ENCODE measurements around the gene XXYLT1. TPM values are rescaled to one million over a fixed set of nuclear protein-coding genes. Genes with fewer than 3 reads are reported as not detected.

The XXYLT1 gene
- polyA plus RNA-seq, 6 donors from 2014 or later, result 1.7 to 3.7 (median 3.6) TPM; not detected in 1

GRCh38 chr3:195175476-195176337 lies 95.3 kb downstream of the XXYLT1 start:
- Mint-ChIP-seq H3K4me1 (peaks cover 0 to 23% (median 11%) of the 10 kb centered on the region in 3 donors), H3K27ac (no peak overlapping the region), H3K4me3 (peak overlapping the region in 1 of 8 donors; percentile 21), H3K36me3 (peaks cover 5 to 7% of the 10 kb centered on the region in 2 donors), H3K27me3 (peaks cover 26 to 40% (median 35%) of the 10 kb centered on the region in 3 donors), H3K9me3 (peaks cover 0 to 1% (median 0%) of the 10 kb centered on the region in 7 donors)
- DNase-seq (no peak), ATAC-seq (ENCODE audit: low read depth in 2 of 2) (no peak)

GRCh38 chr3:195175076-195175475 lies 95.9 kb downstream of the XXYLT1 start:
- H3K36me3 Mint-ChIP-seq, result peaks cover 5 to 7% of the 10 kb centered on the region in 2 donors
- no peak overlapping the region for H3K27ac Mint-ChIP-seq
- H3K9me3 Mint-ChIP-seq, result peaks cover 0 to 1% (median 0%) of the 10 kb centered on the region in 7 donors
- peaks cover 26 to 35% (median 35%) of the 10 kb centered on the region in 3 donors for H3K27me3 Mint-ChIP-seq
- no peak overlapping the region for H3K4me3 Mint-ChIP-seq
- H3K4me1 Mint-ChIP-seq, result peaks cover 0 to 19% (median 11%) of the 10 kb centered on the region in 3 donors
- DNase-seq, result no peak
- ATAC-seq (ENCODE audit: low read depth in 2 of 2), result no peak

GRCh38 chr3:195173657-195174056 lies 97.3 kb downstream of the XXYLT1 start:
- Mint-ChIP-seq H3K4me1 (peaks cover 0 to 13% (median 5%) of the 10 kb centered on the region in 3 donors), H3K4me3 (peak overlapping the region in 1 of 8 donors; percentile 41), H3K36me3 (peaks cover 5 to 7% of the 10 kb centered on the region in 2 donors), H3K9me3 (peaks cover 0 to 1% (median 0%) of the 10 kb centered on the region in 7 donors), H3K27ac (no peak overlapping the region), H3K27me3 (peaks cover 21 to 26% (median 24%) of the 10 kb centered on the region in 3 donors)
- ATAC-seq (ENCODE audit: low read depth in 2 of 2), result no peak
- no peak for DNase-seq

- no peaks in the 10 kb centered on the region for H3K9me3 Mint-ChIP-seq
- peaks cover 15 to 19% (median 17%) of the 10 kb centered on the region in 3 donors for H3K27me3 Mint-ChIP-seq
- ATAC-seq (ENCODE audit: low read depth in 2 of 2), result no peak
- H3K4me1 Mint-ChIP-seq, result peaks cover 0 to 13% (median 2%) of the 10 kb centered on the region in 3 donors
- H3K27ac Mint-ChIP-seq, result peak overlapping the region in 2 of 6 donors; percentile 10 to 42
- H3K36me3 Mint-ChIP-seq, result peaks cover under 1 to 7% of the 10 kb centered on the region in 2 donors
- no peak for DNase-seq
- H3K4me3 Mint-ChIP-seq, result no peak overlapping the region
These were observed 98.1 kb downstream of the XXYLT1 start for GRCh38 chr3:195172896-195173295.

GRCh38 chr3:195172039-195172684 lies 98.8 kb downstream of the XXYLT1 start:
- Mint-ChIP-seq H3K27me3 (peaks cover 10 to 15% (median 13%) of the 10 kb centered on the region in 3 donors), H3K4me3 (peak overlapping the region in 1 of 8 donors; percentile 23), H3K27ac (peak overlapping the region in 2 of 6 donors; percentile 42 to 55), H3K9me3 (no peaks in the 10 kb centered on the region), H3K4me1 (peaks cover 0 to 11% (median 2%) of the 10 kb centered on the region in 3 donors), H3K36me3 (peaks cover 0 to 3% of the 10 kb centered on the region in 2 donors)
- ATAC-seq (ENCODE audit: low read depth in 2 of 2) (peak; percentile 40 to 77), DNase-seq (no peak)

- no peak overlapping the region for H3K4me3 Mint-ChIP-seq
These were observed 99.7 kb downstream of the XXYLT1 start for GRCh38 chr3:195171093-195171873.

GRCh38 chr3:195170496-195170895 lies 100.5 kb downstream of the XXYLT1 start:
- peaks cover 8 to 13% (median 10%) of the 10 kb centered on the region in 3 donors for H3K27me3 Mint-ChIP-seq
- no peaks in the 10 kb centered on the region for H3K9me3 Mint-ChIP-seq
- H3K4me3 Mint-ChIP-seq, result no peak overlapping the region
- H3K36me3 Mint-ChIP-seq, result no peaks in the 10 kb centered on the region
- no peak for DNase-seq
- H3K27ac Mint-ChIP-seq, result no peak overlapping the region
- no peak for ATAC-seq (ENCODE audit: low read depth in 2 of 2)
- H3K4me1 Mint-ChIP-seq, result peaks cover 0 to 13% (median 2%) of the 10 kb centered on the region in 3 donors

More at GRCh38 chr3:195171093-195171873, 99.7 kb downstream of the XXYLT1 start:
- Mint-ChIP-seq H3K27ac (peak overlapping the region in 1 of 6 donors; percentile 28), H3K4me1 (peaks cover 0 to 12% (median 2%) of the 10 kb centered on the region in 3 donors), H3K9me3 (no peaks in the 10 kb centered on the region), H3K27me3 (peaks cover 8 to 13% (median 10%) of the 10 kb centered on the region in 3 donors), H3K36me3 (no peaks in the 10 kb centered on the region)
- ATAC-seq (ENCODE audit: low read depth in 2 of 2) (no peak), DNase-seq (no peak)

- Mint-ChIP-seq H3K4me1 (peaks cover 0 to 20% (median 0%) of the 10 kb centered on the region in 3 donors), H3K36me3 (no peaks in the 10 kb centered on the region), H3K9me3 (no peaks in the 10 kb centered on the region), H3K27me3 (peaks cover 8 to 13% (median 10%) of the 10 kb centered on the region in 3 donors), H3K27ac (no peak overlapping the region), H3K4me3 (no peak overlapping the region)
- ATAC-seq (ENCODE audit: low read depth in 2 of 2) (no peak), DNase-seq (no peak)
These were observed 101.8 kb downstream of the XXYLT1 start for GRCh38 chr3:195169011-195169649.

GRCh38 chr3:195168009-195168762 lies 102.8 kb downstream of the XXYLT1 start:
- H3K9me3 Mint-ChIP-seq, result no peaks in the 10 kb centered on the region
- DNase-seq (no peak), ATAC-seq (ENCODE audit: low read depth in 2 of 2) (no peak)
- H3K4me3 Mint-ChIP-seq, result peak overlapping the region in 1 of 8 donors; percentile 19
- no peaks in the 10 kb centered on the region for H3K36me3 Mint-ChIP-seq
- peak overlapping the region in 1 of 6 donors; percentile 83 for H3K27ac Mint-ChIP-seq
- H3K4me1 Mint-ChIP-seq, result peaks cover 5 to 27% (median 7%) of the 10 kb centered on the region in 3 donors
- peaks cover 8 to 13% (median 10%) of the 10 kb centered on the region in 3 donors for H3K27me3 Mint-ChIP-seq

GRCh38 chr3:195165790-195166189 lies 105.2 kb downstream of the XXYLT1 start:
- DNase-seq (no peak), ATAC-seq (ENCODE audit: low read depth in 2 of 2) (no peak)
- H3K9me3 Mint-ChIP-seq, result no peaks in the 10 kb centered on the region
- H3K4me1 Mint-ChIP-seq, result peaks cover 24 to 33% (median 28%) of the 10 kb centered on the region in 3 donors
- no peak overlapping the region for H3K4me3 Mint-ChIP-seq
- peak overlapping the region in 1 of 6 donors; percentile 6 for H3K27ac Mint-ChIP-seq
- no peaks in the 10 kb centered on the region for H3K27me3 Mint-ChIP-seq
- H3K36me3 Mint-ChIP-seq, result no peaks in the 10 kb centered on the region

GRCh38 chr3:195165265-195165609 lies 105.7 kb downstream of the XXYLT1 start:
- Mint-ChIP-seq H3K9me3 (no peaks in the 10 kb centered on the region), H3K4me1 (peaks cover 29 to 37% (median 33%) of the 10 kb centered on the region in 3 donors), H3K4me3 (no peak overlapping the region), H3K27me3 (no peaks in the 10 kb centered on the region), H3K36me3 (no peaks in the 10 kb centered on the region), H3K27ac (peak overlapping the region in 2 of 6 donors; percentile 6 to 26)
- ATAC-seq (ENCODE audit: low read depth in 2 of 2) (no peak), DNase-seq (no peak)
